SU-DHL-6 (cell line): ENCODE results near the gene SLC38A9.

Experiments used
- H2AFZ ChIP-seq: fragments of 200-600 bp; sonication (generic); 2 replicates; pipeline ENCODE4 v1.6.1; 2014; ENCODE audit warnings: low read depth, mild to moderate bottlenecking, moderate library complexity, mixed read lengths, antibody characterized with exemption, low read length; ENCODE audit not compliant: severe bottlenecking
- H3F3A ChIP-seq: fragments of 200-600 bp; shearing (Covaris generic); 2 replicates; pipeline ENCODE4 v1.6.0; 2016; ENCODE audit warnings: antibody characterized with exemption, mild to moderate bottlenecking; ENCODE audit not compliant: insufficient read depth
- H3K27ac ChIP-seq: fragments of 200-600 bp; sonication (generic); 2 replicates; pipeline ENCODE4 v1.5.1; 2016; ENCODE audit warnings: low read depth, mild to moderate bottlenecking, low read length, moderate library complexity, mixed read lengths
- H3K27me3 ChIP-seq: fragments of 200-600 bp; sonication (generic), shearing (Covaris generic); 2 replicates; pipeline ENCODE4 v1.6.0; 2014; ENCODE audit warnings: mild to moderate bottlenecking, low read length
- H3K36me3 ChIP-seq: fragments of 200-600 bp; sonication (generic); 2 replicates; pipeline ENCODE4 v1.6.1; 2014; ENCODE audit warnings: mild to moderate bottlenecking, low read length, mixed read lengths
- H3K4me2 ChIP-seq: fragments of 300-600, 200-600 bp; shearing (Covaris generic), sonication (generic); 2 replicates; pipeline ENCODE4 v1.6.0; 2014; ENCODE audit warnings: low read length, low read depth, mild to moderate bottlenecking; ENCODE audit not compliant: poor library complexity, severe bottlenecking
- H3K4me3 ChIP-seq: fragments of 200-600 bp; sonication (generic); 2 replicates; pipeline ENCODE4 v1.5.1; 2014; ENCODE audit warnings: antibody characterized with exemption, low read length, mild to moderate bottlenecking, mixed read lengths; ENCODE audit not compliant: insufficient read depth, poor library complexity, severe bottlenecking
- H3K79me2 ChIP-seq: fragments of 200-600 bp; sonication (generic); 2 replicates; pipeline ENCODE4 v1.6.1; 2014; ENCODE audit warnings: mild to moderate bottlenecking, low read length, moderate library complexity; ENCODE audit not compliant: insufficient read depth
- H3K9ac ChIP-seq: fragments of 200-600 bp; sonication (generic); 2 replicates; pipeline ENCODE4 v1.7.0; 2014; ENCODE audit warnings: mild to moderate bottlenecking, low read length
- H3K9me2 ChIP-seq: fragments of 200-600 bp; sonication (generic); replicated peaks from 2 replicates; pipeline ENCODE4 v1.6.1; 2014; ENCODE audit warnings: low read length; ENCODE audit not compliant: insufficient read depth
- H3K9me3 ChIP-seq: fragments of 200-600 bp; sonication (generic); 2 replicates; pipeline ENCODE4 v1.6.1; 2014; ENCODE audit warnings: low read length, mixed read lengths; ENCODE audit not compliant: insufficient read depth
- H4K20me1 ChIP-seq: fragments of 200-600 bp; sonication (generic); 2 replicates; pipeline ENCODE4 v1.6.1; 2014; ENCODE audit warnings: low read depth, mild to moderate bottlenecking, antibody characterized with exemption, low read length, moderate library complexity, mixed read lengths
- CTCF ChIP-seq: fragments of 200-600 bp; sonication (generic); IDR thresholded peaks from one replicate; pipeline ENCODE4 v1.5.1; 2017; ENCODE audit warnings: antibody characterized with exemption, mild to moderate bottlenecking, low read length, moderate library complexity; ENCODE audit not compliant: insufficient read depth, poor library complexity, severe bottlenecking
- EZH2phosphoT487 ChIP-seq: fragments of 200-600 bp; sonication (generic), shearing (Covaris generic); conservative IDR thresholded peaks from 2 replicates; pipeline ENCODE4 v1.6.1; 2018; ENCODE audit warnings: mild to moderate bottlenecking, antibody characterized with exemption, low read length, moderate library complexity, mixed read lengths

SLC38A9 gene

GRCh38 chr5:55621229-55621628, 90.9 kb downstream of the SLC38A9 start:
- Histone ChIP-seq H4K20me1 (no peaks in the 10 kb centered on the region), H3F3A (no peaks in the 10 kb centered on the region), H3K27ac (no peak overlapping the region), H3K27me3 (no peaks in the 10 kb centered on the region), H3K9ac (no peak overlapping the region), H2AFZ (no peak overlapping the region), H3K79me2 (no peaks in the 10 kb centered on the region), H3K4me3 (no peak overlapping the region), H3K36me3 (no peaks in the 10 kb centered on the region), H3K9me2 (no peaks in the 10 kb centered on the region), H3K4me2 (no peak overlapping the region), H3K9me3 (no peaks in the 10 kb centered on the region)
- TF ChIP-seq EZH2phosphoT487 (no peak), CTCF (no peak)

- Histone ChIP-seq H3K9ac (no peak overlapping the region), H3K4me3 (no peak overlapping the region), H3K9me2 (no peaks in the 10 kb centered on the region), H3F3A (no peaks in the 10 kb centered on the region), H3K27me3 (no peaks in the 10 kb centered on the region), H3K79me2 (no peaks in the 10 kb centered on the region), H3K36me3 (no peaks in the 10 kb centered on the region), H3K4me2 (no peak overlapping the region), H2AFZ (no peak overlapping the region), H4K20me1 (no peaks in the 10 kb centered on the region), H3K27ac (no peak overlapping the region), H3K9me3 (no peaks in the 10 kb centered on the region)
- no peak for TF ChIP-seq EZH2phosphoT487
- no peak for TF ChIP-seq CTCF
These were observed 91.4 kb downstream of the SLC38A9 start for GRCh38 chr5:55620766-55621160.

GRCh38 chr5:55620009-55620765, 91.9 kb downstream of the SLC38A9 start:
- Histone ChIP-seq H3K4me2 (no peak overlapping the region), H3K4me3 (no peak overlapping the region), H3K79me2 (no peaks in the 10 kb centered on the region), H3F3A (no peaks in the 10 kb centered on the region), H3K9me3 (no peaks in the 10 kb centered on the region), H3K27ac (no peak overlapping the region), H3K27me3 (no peaks in the 10 kb centered on the region), H3K36me3 (no peaks in the 10 kb centered on the region), H3K9ac (no peak overlapping the region), H4K20me1 (no peaks in the 10 kb centered on the region), H2AFZ (no peak overlapping the region), H3K9me2 (no peaks in the 10 kb centered on the region)
- TF ChIP-seq CTCF, result no peak
- TF ChIP-seq EZH2phosphoT487, result no peak
